Activated naive CD4-positive, alpha-beta T cell (primary cell): Measurements from ENCODE around the gene AKR1C3.

Experiments used
- DNase-seq, 4 experiments: peaks; one replicate each; lab custom pipeline; 2025; lab: John Stamatoyannopoulos, UW

The AKR1C3 gene

DNA sequence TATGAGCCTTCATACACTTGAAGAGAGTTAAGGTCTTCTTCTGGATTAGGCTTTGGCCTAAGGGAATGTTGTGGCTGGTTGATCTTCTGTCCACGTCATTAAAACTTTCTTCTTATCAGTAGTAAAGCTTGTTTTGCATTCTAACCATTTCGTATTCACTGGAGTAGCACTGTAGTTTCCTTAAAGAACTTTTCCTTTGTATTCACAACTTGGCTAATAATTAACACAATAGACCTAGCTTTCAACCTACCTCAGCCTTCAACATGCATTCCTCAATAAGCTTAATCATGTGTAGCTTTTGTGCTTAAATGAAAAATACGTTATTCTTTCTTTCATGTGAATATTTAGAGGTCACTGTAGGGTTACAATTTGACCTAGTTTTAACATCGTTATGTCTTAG, 48.0 kb downstream of the AKR1C3 start:
- DNase-seq = no peak

DNA sequence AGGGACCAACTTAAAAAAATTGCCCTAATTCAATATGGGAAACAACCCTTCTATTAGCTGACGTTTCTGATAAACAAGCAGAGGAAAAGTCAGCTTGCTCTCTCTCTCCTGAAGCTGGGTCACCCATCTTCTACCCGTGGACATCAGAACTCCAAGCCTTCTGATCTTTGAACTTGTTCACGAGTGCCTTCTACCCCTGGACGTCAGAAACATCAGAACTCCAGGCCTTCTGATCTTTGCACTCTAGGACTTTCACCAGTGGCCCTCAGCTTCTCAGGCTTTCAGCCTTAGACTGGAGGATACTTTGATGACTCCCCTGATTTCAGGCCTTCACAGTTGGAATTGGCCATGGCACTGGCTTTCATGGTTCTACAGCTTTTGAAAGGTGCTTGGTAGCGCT, 48.9 kb downstream of the AKR1C3 start:
- no peak for DNase-seq

DNA sequence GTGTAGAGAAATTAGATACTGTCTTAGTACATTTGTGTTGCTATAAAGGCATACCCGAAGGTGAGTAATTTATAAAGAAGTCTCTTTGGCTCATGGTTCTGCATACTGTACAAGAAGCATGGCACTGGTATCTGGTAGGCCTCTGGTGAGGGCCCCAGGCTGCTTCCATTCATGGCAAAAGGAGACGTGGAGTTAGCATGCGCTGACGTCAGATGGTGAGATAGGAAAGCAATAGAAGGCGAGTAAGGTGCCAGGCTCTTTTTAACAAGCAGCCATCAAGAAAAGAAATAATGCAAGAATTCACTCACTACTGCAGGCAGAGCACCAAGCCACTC, 52.7 kb downstream of the AKR1C3 start:
- no peak for DNase-seq

DNA sequence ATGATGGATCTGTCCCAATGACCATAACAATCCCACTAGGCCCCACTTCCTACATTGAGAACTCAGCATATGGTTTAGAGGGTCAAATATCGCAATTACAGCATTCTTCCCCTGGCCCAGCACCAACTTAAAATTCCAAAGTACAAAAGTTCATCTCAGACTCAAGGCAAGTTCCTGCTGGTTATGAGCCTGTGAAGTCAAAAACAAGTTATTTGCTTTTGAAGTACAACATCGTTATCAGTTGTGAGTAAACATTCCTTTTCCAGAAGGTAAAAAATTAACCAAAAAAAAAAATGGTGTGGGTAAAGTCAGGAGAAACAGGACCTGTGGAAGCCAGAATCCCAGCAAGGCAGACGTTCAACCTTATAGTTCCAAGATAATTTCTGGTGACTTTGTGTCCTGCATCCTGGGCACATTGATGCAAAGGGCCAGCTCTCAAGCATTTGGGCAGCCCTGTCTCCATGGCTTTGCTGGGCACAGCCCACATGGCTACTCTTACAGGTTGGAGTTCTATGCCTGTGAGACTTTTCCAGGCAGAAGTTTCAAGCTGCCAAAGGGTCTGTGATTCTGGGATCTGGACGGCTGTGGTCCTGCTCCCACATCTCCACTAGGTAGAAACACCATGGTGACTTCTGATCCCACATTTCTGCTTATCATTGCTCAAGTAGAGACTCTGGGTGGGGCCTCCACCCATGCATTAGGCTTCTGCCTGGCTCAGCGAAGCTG, 53.2 kb downstream of the AKR1C3 start:
- DNase-seq = no peak

DNA sequence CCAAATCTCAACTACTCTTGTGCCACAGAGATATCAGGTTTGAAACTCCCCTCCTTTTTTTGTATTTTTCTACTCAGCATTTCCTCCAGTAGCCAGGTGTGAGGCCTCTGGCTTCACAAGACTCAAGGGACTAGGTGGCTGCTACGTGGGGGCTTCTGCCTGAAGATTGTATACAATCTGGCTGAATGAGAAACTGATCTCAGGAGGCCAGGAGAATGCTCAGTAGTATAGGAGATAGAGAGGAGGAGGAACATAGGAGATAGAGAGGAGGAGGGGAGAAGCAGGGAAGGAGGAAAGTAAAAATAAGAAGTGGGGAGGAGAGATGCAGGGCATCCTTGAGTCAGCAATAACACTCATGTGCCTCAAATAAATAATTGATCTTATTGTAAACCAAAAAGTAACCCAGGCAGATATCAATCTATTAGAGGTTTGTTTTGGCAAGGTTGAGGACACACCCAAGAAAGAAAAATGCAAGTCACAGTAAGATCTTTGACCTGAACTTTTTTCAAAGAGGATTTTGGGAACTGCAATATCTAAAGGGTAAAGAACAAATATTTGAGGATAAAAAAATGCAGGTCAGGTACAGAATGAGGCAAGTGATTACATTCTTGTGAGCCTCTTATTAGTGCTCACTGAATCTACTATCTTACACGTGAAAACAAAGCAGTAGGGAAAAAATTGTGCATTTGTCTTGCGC, 53.9 kb downstream of the AKR1C3 start:
- no peak for DNase-seq

DNA sequence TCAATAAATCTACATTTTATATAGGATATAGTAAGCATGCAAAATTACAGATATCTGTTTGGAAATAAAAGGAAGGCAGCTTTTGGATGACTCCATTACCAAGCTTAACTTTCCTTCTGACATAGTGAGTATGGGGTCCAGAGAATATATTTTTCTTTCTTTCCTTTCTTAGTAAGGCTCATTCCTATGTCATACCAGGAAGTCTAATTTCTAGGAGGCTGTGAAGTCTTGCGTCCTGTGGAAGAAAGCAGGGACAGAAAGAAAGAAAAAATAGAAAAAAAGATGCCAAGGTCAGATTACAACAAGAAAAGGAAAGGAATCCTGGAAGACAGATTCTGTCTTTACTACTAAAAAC, 54.4 kb downstream of the AKR1C3 start:
- no peak for DNase-seq

DNA sequence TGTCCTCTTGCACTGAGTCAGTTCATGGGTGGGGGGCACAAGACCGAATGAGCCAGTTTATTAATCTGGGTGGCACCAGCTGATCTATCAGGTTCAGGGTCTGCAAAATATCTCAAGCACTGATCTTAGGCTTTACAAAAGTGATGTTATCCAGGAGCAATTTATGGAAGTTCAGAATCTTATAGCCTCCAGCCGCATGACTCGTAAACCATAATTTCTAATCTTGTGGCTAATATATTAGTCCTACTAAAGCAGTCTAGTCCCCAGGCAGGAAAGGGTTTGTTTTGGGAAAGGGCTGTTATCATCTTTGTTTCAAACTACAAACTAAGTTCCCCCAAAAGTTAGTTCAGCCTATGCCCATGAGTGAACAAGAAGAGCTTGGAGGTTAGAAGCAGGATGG, 56.9 kb downstream of the AKR1C3 start:
- DNase-seq = no peak

DNA sequence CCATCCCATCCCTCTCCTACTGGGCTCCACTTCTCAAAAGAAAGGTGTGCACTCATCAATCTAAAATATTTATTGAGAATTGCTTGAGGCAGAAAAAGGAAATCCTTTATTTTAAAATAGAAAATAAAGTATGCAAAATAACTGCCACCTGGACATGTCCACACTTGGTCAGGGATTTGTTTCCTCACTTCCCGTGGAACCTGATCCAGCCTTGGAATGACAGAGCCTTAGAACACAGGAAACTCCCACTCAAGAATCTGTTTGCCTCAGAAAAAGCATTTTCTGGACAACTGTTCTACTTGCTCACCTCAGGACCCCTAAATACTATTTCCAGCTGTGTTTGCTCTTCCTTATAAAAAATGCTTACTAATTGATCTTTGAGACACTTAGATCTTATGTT, 61.7 kb downstream of the AKR1C3 start:
- no peak for DNase-seq
